ENCODE results near the gene ME1.

- TF ChIP-seq CTCF (IDR thresholded peaks at IDR 0.05; ENCODE audit: poor library complexity) (no peak), EZH2phosphoT487 (IDR thresholded peaks at IDR 0.05; ENCODE audit: low read depth, severe bottlenecking, unreplicated experiment) (no peak), EZH2 (IDR thresholded peaks at IDR 0.05; ENCODE audit: borderline replicate concordance) (no peak)
These were observed 52.0 kb downstream of the ME1 start for GRCh38 chr6:83378621-83379388.
